ENCODE data around the gene ANKFN1. TPM values are rescaled to one million over a fixed set of nuclear protein-coding genes. Genes with fewer than 3 reads are reported as not detected.

ANKFN1 gene
- under 0.01 TPM for total RNA-seq

- DNase-seq (ENCODE audit: low read depth in 2 of 3, low spot score in 2 of 3) = no peak
Measured at GRCh38 chr17:56152874-56153602, at the start of gene ANKFN1. Gene ANKFN1, plus strand, starts transcription at chr17:56153475. Its CDS starts 59,193 bp downstream, at chr17:56212668.

GRCh38 chr17:56108811-56109284, 44.4 kb upstream of the ANKFN1 start:
- DNase-seq (ENCODE audit: low read depth in 2 of 3, low spot score in 2 of 3) = no peak

GRCh38 chr17:56109836-56110235, 43.4 kb upstream of the ANKFN1 start:
- DNase-seq (ENCODE audit: low read depth in 2 of 3, low spot score in 2 of 3) = no peak

- DNase-seq (ENCODE audit: low read depth in 2 of 3, low spot score in 2 of 3) = no peak
Measured at GRCh38 chr17:56110463-56111135, 42.7 kb upstream of the ANKFN1 start.

- no peak for DNase-seq (ENCODE audit: low read depth in 2 of 3, low spot score in 2 of 3)
Measured at GRCh38 chr17:56111706-56112485, 41.4 kb upstream of the ANKFN1 start.

GRCh38 chr17:56113486-56113885, 39.8 kb upstream of the ANKFN1 start:
- no peak for DNase-seq (ENCODE audit: low read depth in 2 of 3, low spot score in 2 of 3)

GRCh38 chr17:56114469-56114868, 38.8 kb upstream of the ANKFN1 start:
- no peak for DNase-seq (ENCODE audit: low read depth in 2 of 3, low spot score in 2 of 3)

GRCh38 chr17:56119191-56119590, 34.1 kb upstream of the ANKFN1 start:
- no peak for DNase-seq (ENCODE audit: low read depth in 2 of 3, low spot score in 2 of 3)

GRCh38 chr17:56119936-56120335, 33.3 kb upstream of the ANKFN1 start:
- DNase-seq (ENCODE audit: low read depth in 2 of 3, low spot score in 2 of 3) = no peak

GRCh38 chr17:56121191-56122051, 31.9 kb upstream of the ANKFN1 start:
- DNase-seq (ENCODE audit: low read depth in 2 of 3, low spot score in 2 of 3) = peak in 1 of 3 donors; percentile 11

- DNase-seq (ENCODE audit: low read depth in 2 of 3, low spot score in 2 of 3) = peak in 2 of 3 donors; percentile 33 to 74
Measured at GRCh38 chr17:56125830-56126819, 27.1 kb upstream of the ANKFN1 start.

GRCh38 chr17:56130026-56130425, 23.2 kb upstream of the ANKFN1 start:
- no peak for DNase-seq (ENCODE audit: low read depth in 2 of 3, low spot score in 2 of 3)

- no peak for DNase-seq (ENCODE audit: low read depth in 2 of 3, low spot score in 2 of 3)
Measured at GRCh38 chr17:56130631-56131030, 22.6 kb upstream of the ANKFN1 start.

- no peak for DNase-seq (ENCODE audit: low read depth in 2 of 3, low spot score in 2 of 3)
Measured at GRCh38 chr17:56131431-56131830, 21.8 kb upstream of the ANKFN1 start.

- no peak for DNase-seq (ENCODE audit: low read depth in 2 of 3, low spot score in 2 of 3)
Measured at GRCh38 chr17:56136301-56136700, 17.0 kb upstream of the ANKFN1 start.

- DNase-seq (ENCODE audit: low read depth in 2 of 3, low spot score in 2 of 3) = no peak
Measured at GRCh38 chr17:56141046-56141839, 12.0 kb upstream of the ANKFN1 start.

- DNase-seq (ENCODE audit: low read depth in 2 of 3, low spot score in 2 of 3) = no peak
Measured at GRCh38 chr17:56142325-56142724, 10.9 kb upstream of the ANKFN1 start.

GRCh38 chr17:56142781-56143180, 10.5 kb upstream of the ANKFN1 start:
- DNase-seq (ENCODE audit: low read depth in 2 of 3, low spot score in 2 of 3) = no peak
